GM18873 (cell line): ENCODE results near the gene DENND4A.
"Not testable (repeated sequence)": the region's sequence is repeated elsewhere in the genome, so short reads cannot be mapped to it uniquely, and the experiment has no call there.

Experiments
- ATAC-seq: cut with Tn5 transposase; IDR thresholded peaks from one replicate; pipeline ENCODE4 v1.9.1; 2021; ENCODE audit warnings: mild to moderate bottlenecking, moderate library complexity, moderate number of reproducible peaks; ENCODE audit not compliant: unreplicated experiment, low FRiP score

DENND4A gene

DNA sequence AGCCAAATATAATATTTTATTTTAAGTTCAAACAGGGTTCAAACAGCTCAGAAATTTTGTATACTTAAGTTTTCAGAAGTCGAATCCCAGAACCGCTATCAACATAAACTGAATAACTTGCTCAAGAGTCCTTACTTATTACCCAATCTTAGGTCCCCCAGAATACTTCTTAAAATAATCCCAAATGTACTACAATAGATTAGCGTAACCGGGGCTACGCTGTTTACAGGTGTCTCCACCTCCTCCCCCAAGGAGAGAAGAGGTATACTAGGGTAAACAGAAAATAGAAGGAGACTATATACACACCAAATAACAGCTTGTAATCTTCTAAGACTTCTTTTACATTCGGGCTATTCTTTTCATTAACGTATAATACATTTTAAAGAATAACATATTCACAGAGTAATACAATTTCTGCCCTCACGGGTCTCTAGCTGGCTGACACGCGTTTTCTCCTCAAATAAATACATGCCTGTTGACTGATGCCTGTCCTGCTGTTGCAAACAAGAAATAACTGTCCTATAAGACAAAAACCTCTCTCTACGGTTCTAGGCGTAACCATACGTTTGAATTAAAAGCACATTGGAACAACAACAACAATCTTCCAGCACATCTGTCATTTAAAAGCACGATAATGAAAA lies 1.3 kb downstream of the DENND4A start:
- ATAC-seq, result no peak

DNA sequence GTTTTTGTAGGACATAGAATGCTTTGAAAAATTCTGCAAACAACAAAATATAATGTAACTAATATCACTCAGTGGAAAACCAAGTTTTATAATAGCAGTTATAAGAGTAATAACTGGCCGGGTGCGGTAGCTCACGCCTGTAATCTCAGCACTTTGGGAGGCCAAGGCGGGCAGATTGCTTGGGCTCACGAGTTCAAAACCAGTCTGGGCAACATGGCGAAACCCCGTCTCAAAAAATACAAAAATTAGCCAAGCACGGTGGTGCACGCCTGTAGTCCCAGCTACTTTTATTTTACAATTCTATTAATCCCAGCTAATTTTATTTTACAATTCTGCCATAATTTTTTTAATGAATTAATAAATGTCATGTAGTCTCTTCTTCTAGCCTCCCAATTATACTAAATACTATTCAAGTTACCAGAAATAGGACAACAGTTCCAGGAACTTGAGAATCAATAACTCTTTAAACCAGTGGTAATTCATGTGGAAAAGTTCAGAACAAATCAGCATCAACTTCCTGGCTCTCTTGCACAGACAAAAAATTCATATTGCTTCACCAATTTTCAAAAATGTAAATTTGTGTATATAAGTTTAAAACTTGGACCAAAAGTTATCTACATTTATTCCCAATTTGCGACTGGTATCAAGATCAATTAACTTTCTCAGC lies 2.2 kb downstream of the DENND4A start:
- no peak for ATAC-seq

DNA sequence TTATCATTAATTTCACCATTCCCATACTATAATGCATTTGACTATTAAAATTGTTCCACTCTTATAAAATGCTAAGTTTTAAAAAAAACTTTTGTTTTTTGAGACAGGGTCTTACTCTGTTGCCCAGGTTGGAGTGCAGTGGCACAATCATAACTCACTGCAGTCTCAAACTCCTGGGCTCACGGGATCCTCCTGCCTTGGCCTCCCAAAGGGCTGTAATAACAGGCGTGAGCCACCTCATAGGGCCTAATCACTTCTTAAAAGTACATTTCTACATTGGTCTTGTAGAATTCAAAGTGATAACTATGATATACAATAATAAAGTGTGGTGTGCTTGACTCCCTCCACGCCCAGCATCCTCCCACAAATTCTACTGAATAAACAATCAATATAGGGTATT lies 3.0 kb downstream of the DENND4A start:
- ATAC-seq, result no peak

DNA sequence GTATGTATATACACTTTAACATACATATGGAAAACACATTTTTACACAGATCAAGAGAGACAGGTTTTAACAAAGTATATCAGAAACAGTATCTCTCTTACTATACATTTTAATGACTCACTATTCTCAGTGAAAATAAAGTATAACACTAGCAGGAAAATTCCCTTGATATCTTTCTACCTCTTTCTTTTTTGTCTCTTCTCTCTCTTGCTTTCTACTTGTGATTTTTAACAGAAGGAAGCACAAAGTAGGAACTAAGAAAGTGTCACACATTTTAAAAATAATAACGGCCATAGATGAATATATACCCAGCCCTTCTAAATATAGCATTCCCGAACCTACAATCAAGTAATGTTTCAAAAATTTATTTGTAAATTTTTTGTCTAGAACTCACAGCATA lies 4.8 kb downstream of the DENND4A start:
- no peak for ATAC-seq

DNA sequence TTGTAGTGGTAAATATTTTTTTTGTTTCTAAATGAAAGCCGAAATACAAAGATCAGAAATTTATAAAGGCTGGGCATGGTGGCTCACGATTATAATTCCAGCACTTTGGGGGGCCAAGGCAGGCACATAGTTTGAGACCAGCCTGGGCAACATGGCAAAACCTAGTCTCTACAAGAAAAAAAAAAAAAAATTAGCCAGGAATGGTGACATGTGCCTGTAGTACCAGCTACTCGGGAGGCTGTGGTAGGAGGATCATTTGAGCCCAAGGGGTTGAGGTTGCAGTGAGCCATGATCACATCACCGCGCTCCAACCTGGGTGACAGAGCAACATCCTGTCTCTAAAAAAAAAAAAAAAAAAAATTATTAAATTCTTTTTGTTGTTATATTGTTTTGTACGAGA lies 6.9 kb downstream of the DENND4A start:
- no peak for ATAC-seq

DNA sequence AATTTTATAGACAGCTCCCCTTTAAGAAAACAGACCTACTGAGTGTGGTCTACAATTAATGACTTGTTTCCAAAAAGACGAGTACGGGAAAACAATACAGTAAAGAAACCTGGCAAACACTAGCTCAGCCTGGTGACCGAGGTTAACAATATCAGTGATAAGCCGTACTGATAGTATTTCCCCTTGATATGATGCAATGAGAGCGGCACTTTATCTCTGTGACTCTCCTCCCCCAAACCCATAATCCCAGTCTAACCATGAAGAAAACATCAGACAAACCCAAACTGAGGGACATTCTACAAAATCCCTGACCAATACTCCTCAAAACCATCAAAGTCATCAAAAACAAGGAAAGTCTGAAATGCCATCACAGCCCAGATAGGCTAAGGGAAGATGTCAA lies 8.2 kb downstream of the DENND4A start:
- no peak for ATAC-seq

DNA sequence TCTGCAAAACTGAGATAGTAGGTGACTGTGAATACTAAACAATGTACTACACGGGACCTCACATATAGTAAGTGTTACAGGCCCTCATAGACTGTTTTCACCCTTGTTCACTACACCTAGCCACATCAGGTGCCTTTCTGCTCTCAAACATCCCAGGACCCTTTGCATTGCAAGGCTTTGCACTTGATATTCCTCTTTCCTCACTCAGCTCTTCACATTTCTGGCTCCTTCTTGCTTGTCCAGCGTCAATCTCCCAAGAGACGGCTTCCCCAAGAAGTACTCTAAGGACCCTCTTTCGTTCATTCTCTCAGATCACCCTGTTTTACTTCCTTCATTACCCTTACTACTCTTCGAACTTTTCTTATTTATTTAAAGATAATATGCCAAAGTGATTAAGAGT lies 10.0 kb downstream of the DENND4A start:
- no peak for ATAC-seq

DNA sequence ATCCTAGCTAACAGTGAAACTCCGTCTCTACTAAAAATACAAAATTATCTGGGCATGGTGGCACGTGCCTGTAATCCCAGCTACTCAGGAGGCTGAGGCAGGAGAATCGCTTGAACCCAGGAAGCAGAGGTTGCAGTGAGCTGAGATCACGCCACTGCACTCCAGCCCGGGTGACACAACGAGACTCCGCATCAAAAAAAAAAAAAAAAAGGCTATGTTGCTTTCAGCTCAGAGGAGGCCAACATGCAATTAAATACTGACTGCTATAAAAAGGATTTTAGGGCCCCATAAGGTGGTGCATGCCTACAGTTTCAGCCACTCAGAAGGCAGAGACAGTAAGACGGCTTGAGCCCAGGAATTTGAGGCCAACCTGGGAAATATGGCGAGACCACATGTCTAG lies 13.4 kb downstream of the DENND4A start:
- ATAC-seq, result not testable (repeated sequence)

DNA sequence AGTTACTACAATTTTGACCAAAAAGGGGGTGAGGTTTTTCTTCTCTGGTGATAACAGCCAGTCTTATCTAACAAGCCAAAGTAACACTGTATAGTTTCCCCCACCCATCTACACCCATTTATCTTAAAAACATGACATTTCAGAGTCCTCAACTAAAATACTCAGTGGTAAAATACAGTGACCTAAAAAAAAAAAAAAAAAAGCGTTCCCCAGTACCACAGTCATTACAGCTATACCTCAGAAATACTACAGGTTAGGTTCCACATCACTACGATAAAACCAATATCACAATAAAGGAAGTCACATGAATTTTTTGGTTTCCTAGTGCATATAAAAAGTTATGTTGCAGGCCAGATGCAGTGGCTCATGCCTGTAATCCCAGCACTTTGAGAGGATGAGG lies 13.8 kb downstream of the DENND4A start:
- ATAC-seq, result no peak

DNA sequence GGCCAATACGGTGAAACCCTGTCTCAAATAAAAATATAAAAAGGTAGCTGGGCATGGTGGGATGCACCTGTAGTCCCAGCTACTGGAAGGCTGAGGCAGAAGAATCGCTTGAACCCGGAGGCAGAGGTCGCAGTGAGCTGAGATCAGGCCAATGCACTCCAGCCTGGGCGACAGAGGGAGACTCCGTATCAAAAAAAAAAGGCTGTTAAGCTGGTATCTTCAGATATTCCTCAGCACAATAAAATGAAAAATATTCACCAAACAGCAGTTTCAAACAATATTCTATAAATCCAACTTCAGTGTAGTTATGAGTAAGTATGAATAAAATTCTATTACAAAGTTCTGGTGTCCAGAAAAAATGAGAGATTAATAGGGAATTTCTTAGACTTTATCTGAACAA lies 14.2 kb downstream of the DENND4A start:
- ATAC-seq, result no peak

DNA sequence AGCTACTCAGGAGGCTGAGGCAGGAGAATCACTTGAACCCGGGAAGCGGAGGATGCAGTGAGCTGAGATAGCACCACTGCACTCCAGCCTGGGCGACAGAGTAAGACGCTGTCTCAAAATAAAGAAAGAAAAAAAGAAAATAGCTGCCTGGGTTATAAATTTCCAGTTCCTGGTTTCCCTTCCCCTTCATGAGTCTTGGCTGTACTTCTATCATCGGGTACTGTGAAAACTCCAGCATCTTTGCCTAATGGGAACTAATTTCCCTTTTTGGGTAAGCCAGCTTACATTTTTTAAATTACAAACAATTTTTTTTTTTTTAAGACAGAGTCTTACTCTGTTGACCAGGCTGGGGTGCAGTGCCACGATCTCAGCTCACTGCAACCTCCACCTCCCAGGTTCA lies 15.0 kb downstream of the DENND4A start:
- ATAC-seq, result no peak

DNA sequence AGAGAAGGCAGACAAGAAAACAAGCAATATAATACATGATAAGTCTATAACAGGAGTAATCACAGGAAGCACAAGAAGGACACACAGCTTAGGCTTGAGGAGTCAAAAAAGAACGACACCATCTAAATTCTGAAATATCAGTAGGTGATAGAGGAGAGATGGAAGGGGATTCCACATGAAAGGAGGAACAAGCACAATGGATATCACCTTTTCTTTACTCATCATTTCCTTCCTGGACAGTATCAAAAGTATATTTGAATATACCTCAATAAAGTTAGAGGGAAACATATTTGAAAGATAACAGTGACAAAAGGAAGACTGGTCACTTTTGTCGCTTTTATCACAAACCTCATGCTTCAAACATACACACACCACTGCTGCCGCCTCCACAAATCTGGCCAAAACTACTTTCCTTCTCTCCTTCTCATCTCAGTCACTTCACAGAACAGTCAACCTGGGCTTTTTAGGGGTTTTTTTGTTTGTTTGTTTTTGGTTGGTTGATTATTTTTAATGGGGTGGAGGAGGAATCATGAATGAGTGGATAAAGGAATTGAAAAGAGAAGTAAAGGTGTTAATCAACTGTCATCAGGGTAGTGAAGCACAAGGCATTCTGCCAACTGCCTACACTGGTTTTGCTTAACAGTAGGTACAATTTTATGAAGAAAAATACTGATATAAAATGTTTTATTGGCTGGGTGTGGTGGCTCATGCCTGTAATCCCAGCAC lies 18.5 kb downstream of the DENND4A start:
- no peak for ATAC-seq

DNA sequence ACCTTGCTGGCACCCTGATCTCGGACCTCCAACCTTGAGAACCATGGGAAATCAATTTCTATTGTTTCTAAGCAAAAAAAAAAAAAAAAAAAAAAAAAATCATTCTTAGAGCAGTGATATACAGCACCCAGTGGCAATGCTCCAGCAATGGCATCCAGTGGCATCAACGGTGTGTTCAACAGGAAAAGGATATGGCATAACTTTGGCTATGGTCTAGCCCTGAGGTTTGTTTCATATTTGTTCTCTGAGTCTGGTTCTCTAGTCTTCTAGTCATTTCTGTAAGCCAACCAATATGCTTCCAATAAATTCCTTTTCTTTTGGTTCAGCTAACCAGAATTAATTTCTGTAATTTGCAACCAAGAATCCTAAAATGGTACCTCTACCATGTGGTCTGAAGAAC lies 19.2 kb downstream of the DENND4A start:
- no peak for ATAC-seq

DNA sequence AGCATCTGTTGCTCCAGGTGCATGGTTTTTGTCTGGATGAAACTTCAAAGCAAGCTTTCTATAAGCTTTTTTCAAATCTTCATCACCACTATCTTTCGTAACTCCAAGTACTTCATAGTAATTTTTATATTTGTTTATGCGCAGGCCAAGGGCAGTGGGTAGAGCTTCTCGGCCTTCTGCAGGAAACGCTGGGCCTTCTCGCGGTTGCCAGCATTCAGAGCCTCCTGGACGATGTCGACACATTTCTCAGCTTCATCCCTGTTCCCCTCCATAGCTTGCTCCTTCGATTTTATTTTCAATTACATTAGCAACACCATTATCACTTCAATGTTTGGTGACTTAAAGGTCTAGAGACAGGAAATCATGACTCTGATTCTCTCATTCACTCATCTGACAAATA lies 20.2 kb downstream of the DENND4A start:
- no peak for ATAC-seq

DNA sequence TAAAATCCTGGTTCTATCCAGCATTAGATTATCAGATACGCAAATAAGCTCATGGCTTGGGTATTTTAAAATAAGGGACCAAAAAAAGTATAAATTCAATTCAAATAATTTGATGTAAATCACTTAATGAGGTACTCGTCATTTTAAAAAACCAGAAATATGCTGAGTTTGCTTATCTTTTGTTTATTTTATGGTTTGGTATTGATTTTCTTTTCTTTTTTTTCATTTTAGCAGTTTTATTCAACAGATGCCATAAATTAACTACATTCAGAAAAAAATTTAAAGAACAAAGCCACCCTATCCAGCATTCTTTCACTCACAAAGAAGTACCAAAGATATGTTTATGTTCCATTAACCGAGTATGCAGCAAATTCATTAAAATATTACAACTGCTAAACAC lies 22.6 kb downstream of the DENND4A start:
- ATAC-seq, result no peak

DNA sequence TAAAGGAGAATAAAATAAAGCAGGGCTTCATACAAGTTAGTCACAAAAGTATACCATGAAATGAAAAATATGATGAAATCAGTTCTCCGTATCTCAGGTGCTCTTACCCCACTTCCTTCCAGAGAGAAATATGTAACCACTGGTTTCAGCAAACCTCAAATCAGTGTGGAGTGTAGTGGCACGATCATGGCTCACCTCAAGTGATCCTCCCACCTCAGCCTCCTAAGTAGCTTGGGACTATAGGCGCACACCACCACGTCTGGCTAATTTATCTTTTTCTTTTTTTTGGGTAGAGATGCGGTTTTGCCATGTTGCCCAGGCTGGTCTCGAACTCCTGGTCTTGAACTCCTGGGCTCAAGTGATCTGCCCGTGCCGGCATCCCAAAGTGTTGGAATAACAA lies 24.2 kb downstream of the DENND4A start:
- no peak for ATAC-seq

DNA sequence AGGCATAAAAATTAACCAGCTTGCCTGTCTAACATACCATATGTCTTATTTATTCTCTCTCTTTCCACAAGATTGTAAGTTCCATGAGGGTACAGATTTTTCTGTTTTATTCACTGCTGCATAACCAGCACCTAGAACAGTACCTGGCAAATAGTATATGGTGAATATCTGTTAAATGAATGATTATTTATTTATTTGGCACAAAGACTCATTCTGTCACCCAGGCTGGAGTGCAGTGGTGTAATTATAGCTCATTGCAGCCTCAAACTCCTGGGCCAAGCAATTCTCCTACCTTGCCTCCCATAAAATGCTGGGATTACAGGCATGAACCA lies 24.9 kb downstream of the DENND4A start:
- no peak for ATAC-seq

DNA sequence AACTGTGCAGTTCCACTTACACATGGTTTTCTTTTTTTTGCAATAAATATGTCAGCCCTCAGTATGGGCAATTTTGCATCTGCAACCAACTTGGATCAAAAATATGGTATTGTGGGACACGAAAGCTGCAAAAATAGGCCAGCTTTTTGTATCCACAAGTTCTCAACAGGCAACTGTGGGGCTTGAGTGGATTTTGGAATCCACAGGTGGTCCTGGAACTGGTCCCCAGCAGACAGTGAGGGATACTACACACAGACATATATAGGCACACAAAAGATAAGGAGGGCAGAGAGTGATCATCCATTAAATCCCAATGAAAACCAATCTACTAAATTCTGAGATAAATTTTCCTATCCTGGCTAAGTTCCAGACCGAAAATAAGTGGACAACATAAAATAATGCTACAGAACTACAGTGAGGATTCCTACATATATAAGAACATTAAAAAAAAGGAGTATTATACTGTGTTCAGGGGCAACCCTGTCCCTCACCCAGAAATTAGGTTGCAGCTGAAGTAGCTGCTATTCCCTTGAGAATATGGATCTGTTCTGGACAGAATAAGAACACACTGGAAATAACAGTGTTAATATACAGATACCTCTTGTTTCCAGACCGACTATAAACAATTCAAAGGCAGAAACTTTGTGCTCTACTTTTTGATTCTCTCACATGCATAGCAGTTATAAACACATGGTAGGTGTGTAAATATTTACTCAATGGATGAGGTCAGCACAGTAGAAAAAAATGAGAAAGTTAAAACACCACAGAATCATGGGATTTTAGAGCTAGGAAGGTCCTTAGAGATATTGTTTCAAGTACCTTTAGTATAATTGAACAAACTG lies 25.4 kb downstream of the DENND4A start:
- ATAC-seq, result no peak

DNA sequence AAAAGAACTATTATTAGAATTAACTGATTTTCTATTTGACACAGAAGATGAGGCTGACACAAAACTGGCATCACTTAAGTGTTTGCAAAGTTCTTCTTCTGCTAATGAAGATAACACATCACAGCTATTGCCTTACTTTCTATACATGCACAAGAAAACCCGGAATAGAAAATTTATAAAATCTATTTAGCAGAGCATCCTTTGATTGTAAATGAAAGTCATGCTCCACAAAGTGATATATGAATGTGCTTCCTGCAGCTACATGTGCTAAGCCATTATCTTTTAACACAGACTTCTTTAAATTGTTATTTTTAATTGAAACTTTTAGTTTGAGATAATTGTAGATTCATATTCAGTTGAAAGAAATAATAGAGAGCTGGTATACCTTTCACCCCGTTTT lies 27.0 kb downstream of the DENND4A start:
- ATAC-seq, result no peak

DNA sequence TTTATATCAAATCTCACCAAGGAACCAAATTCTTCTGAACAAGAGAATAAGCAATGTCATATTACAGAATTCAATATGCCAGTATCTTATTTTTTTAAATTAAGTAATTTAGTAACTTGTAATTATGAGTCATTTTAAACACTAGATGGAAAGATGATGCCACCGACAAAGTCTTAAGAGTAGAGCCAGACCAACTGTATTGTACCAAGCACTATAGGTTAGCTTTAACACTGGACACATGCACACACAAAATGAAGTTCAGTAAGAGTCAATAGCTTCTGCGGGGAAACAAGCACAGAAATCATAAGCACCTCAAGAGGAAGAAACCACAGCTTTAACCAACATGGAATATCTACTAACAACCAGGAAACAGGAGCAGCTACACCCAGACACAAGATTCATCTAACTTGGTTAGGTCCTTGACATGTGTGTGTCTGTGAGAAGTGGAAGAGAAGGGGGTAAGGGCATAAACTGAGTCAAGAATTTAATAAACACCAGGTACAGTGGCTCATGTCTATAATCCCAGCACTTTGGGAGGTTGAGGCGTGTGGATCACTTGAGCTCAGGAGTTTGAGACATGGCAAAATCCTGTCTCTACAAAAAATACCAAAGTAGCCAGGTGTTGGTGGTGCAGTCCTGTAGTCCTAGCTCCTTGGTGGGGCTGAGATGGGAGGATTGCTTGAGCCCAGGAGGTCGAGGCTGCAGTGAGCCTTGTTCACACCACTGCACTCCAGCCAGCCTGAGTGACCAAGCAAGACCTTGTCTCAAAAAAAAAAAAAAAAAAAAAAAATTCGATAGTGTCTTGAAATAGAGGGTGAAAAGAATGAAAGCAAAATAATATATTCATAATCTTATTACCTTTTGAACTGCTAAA lies 28.9 kb downstream of the DENND4A start:
- no peak for ATAC-seq
